DMS153 (cell line): ENCODE measurements around the gene STAMBP.
"Not testable (repeated sequence)": the region's sequence is repeated elsewhere in the genome, so short reads cannot be mapped to it uniquely, and the experiment has no call there.

ENCODE experiments used
- DNase-seq: peaks from one replicate; lab custom pipeline; 2025; lab: John Stamatoyannopoulos, UW

STAMBP gene

GRCh38 chr2:73828818-73829570 is at the start of gene STAMBP:
Gene STAMBP, plus strand, starts transcription at chr2:73828961. Its CDS starts 1,896 bp downstream, at chr2:73830857.
- peak; percentile 94 for DNase-seq

- DNase-seq, result peak; percentile 86
These were observed 49.1 kb upstream of the STAMBP start, which contains the start of gene DUSP11 for GRCh38 chr2:73779467-73780236. Gene DUSP11, minus strand, starts transcription at chr2:73780103. Its CDS starts 129 bp downstream, at chr2:73779974.

- DNase-seq, result no peak
These were observed 48.6 kb upstream of the STAMBP start for GRCh38 chr2:73780237-73780582.

- not testable (repeated sequence) for DNase-seq
These were observed 45.4 kb upstream of the STAMBP start for GRCh38 chr2:73783402-73783801.

- DNase-seq, result not testable (repeated sequence)
These were observed 44.9 kb upstream of the STAMBP start, which contains the start of gene C2orf78 for GRCh38 chr2:73783883-73784282. Gene C2orf78, plus strand, starts transcription at chr2:73784183. Its CDS starts 127 bp downstream, at chr2:73784310.

- DNase-seq, result no peak
These were observed 16.9 kb upstream of the STAMBP start for GRCh38 chr2:73811878-73812277.

GRCh38 chr2:73812635-73813034 is 16.1 kb upstream of the STAMBP start:
- no peak for DNase-seq

GRCh38 chr2:73818296-73818695 is 10.5 kb upstream of the STAMBP start:
- no peak for DNase-seq

- no peak for DNase-seq
These were observed 7.5 kb upstream of the STAMBP start for GRCh38 chr2:73821227-73821626.

- DNase-seq, result no peak
These were observed 7.1 kb upstream of the STAMBP start for GRCh38 chr2:73821669-73822068.

- no peak for DNase-seq
These were observed 6.5 kb upstream of the STAMBP start for GRCh38 chr2:73822276-73822675.

- DNase-seq, result no peak
These were observed 5.8 kb upstream of the STAMBP start for GRCh38 chr2:73822991-73823390.

- DNase-seq, result no peak
These were observed 5.3 kb upstream of the STAMBP start for GRCh38 chr2:73823416-73823815.

- peak; percentile 45 for DNase-seq
These were observed 4.7 kb upstream of the STAMBP start for GRCh38 chr2:73823916-73824523.

- no peak for DNase-seq
These were observed 3.4 kb upstream of the STAMBP start for GRCh38 chr2:73825408-73825807.

- DNase-seq, result no peak
These were observed 1.7 kb upstream of the STAMBP start for GRCh38 chr2:73827018-73827417.

- DNase-seq, result no peak
These were observed 937 bp upstream of the STAMBP start for GRCh38 chr2:73827660-73828388.

GRCh38 chr2:73828389-73828817 is 358 bp upstream of the STAMBP start:
- DNase-seq, result no peak

- no peak for DNase-seq
These were observed 2.2 kb downstream of the STAMBP start for GRCh38 chr2:73830871-73831401.

GRCh38 chr2:73832930-73833329 is 4.2 kb downstream of the STAMBP start:
- DNase-seq, result no peak

GRCh38 chr2:73836141-73836943 is 7.6 kb downstream of the STAMBP start:
- no peak for DNase-seq
